Forelimb muscle (tissue), 1 donor: ENCODE results near the gene SBNO2. TPM values are rescaled to one million over a fixed set of nuclear protein-coding genes. Genes with fewer than 3 reads are reported as not detected.

Experiments used
- DNase-seq: peaks from one replicate; pipeline ENCODE4 v3.0.0-alpha.2; 2013; ENCODE audit warnings: low read depth
- polyA plus RNA-seq: library from polyadenylated mRNA; unstranded; fragments of 120-200 nt; gene quantifications from one replicate; pipeline ENCODE4 v1.2.1, GENCODE V29; 2013; ENCODE audit not compliant: insufficient read length

The SBNO2 gene
- polyA plus RNA-seq, 1 donor, result 11.6 TPM

GRCh38 chr19:1169921-1170885, 3.9 kb downstream of the SBNO2 start:
- DNase-seq, result no peak

GRCh38 chr19:1169411-1169791, 4.7 kb downstream of the SBNO2 start:
- DNase-seq, result no peak

- DNase-seq, result no peak
Measured at GRCh38 chr19:1168572-1169410, 5.3 kb downstream of the SBNO2 start.

- DNase-seq, result no peak
Measured at GRCh38 chr19:1167687-1168571, 6.1 kb downstream of the SBNO2 start.

GRCh38 chr19:1166872-1167573, 7.0 kb downstream of the SBNO2 start:
- no peak for DNase-seq

- no peak for DNase-seq
Measured at GRCh38 chr19:1164684-1165531, 9.2 kb downstream of the SBNO2 start.

- no peak for DNase-seq
Measured at GRCh38 chr19:1163934-1164683, 10.0 kb downstream of the SBNO2 start.

GRCh38 chr19:1163283-1163933, 10.7 kb downstream of the SBNO2 start:
- no peak for DNase-seq

GRCh38 chr19:1162404-1163282, 11.4 kb downstream of the SBNO2 start:
- no peak for DNase-seq

GRCh38 chr19:1161716-1162115, 12.4 kb downstream of the SBNO2 start:
- DNase-seq, result no peak

GRCh38 chr19:1159864-1160595, 14.0 kb downstream of the SBNO2 start:
- DNase-seq, result no peak

GRCh38 chr19:1158885-1159448, 15.1 kb downstream of the SBNO2 start:
- DNase-seq, result no peak

GRCh38 chr19:1157931-1158884, 15.9 kb downstream of the SBNO2 start:
- no peak for DNase-seq

- DNase-seq, result no peak
Measured at GRCh38 chr19:1156830-1157615, 17.0 kb downstream of the SBNO2 start.
